RWPE2 (cell line): Measurements from ENCODE around the gene SLC16A4.

Experiments used
- ATAC-seq: fragments of 200-7000 bp; cut with Tn5 transposase; 3 replicates; pipeline ENCODE4 v1.9.1; 2021; ENCODE audit warnings: low read depth
- DNase-seq: peaks from one replicate; pipeline ENCODE4 v3.0.0-alpha.2; 2020; ENCODE audit warnings: low spot score
- H3K27ac ChIP-seq: fragments of 450-650 bp; 2 replicates; pipeline ENCODE4 v1.5.1; 2017; ENCODE audit warnings: mild to moderate bottlenecking; ENCODE audit not compliant: poor library complexity, severe bottlenecking
- H3K27me3 ChIP-seq: fragments of 250-450 bp; sonication (Bioruptor Pico); 2 replicates; pipeline ENCODE4 v1.5.1; 2021; ENCODE audit warnings: mild to moderate bottlenecking, moderate library complexity; ENCODE audit not compliant: insufficient read depth, poor library complexity, severe bottlenecking
- H3K36me3 ChIP-seq: fragments of 250-450 bp; sonication (Bioruptor Pico); 2 replicates; pipeline ENCODE4 v1.5.1; 2020; ENCODE audit warnings: low read depth, mild to moderate bottlenecking, moderate library complexity
- H3K4me1 ChIP-seq: fragments of 250-450 bp; sonication (Bioruptor Pico); 2 replicates; pipeline ENCODE4 v1.5.1; 2021; ENCODE audit warnings: mild to moderate bottlenecking, moderate library complexity; ENCODE audit not compliant: insufficient read depth, poor library complexity, severe bottlenecking
- H3K4me3 ChIP-seq: fragments of 250-450 bp; sonication (Bioruptor Pico); 2 replicates; pipeline ENCODE4 v1.5.1; 2021; ENCODE audit warnings: mild to moderate bottlenecking, moderate library complexity; ENCODE audit not compliant: severe bottlenecking
- H3K9me3 ChIP-seq: fragments of 250-450 bp; sonication (Bioruptor Pico); 2 replicates; pipeline ENCODE4 v1.5.1; 2021; ENCODE audit warnings: mild to moderate bottlenecking, moderate library complexity; ENCODE audit not compliant: severe bottlenecking
- TF ChIP-seq, protein P1 (sequence below): fragments of 450-650 bp; IDR thresholded peaks from one replicate; pipeline ENCODE4 v1.5.1; 2017; ENCODE audit warnings: mild to moderate bottlenecking, moderate library complexity; ENCODE audit not compliant: poor library complexity, severe bottlenecking

SLC16A4 gene

DNA sequence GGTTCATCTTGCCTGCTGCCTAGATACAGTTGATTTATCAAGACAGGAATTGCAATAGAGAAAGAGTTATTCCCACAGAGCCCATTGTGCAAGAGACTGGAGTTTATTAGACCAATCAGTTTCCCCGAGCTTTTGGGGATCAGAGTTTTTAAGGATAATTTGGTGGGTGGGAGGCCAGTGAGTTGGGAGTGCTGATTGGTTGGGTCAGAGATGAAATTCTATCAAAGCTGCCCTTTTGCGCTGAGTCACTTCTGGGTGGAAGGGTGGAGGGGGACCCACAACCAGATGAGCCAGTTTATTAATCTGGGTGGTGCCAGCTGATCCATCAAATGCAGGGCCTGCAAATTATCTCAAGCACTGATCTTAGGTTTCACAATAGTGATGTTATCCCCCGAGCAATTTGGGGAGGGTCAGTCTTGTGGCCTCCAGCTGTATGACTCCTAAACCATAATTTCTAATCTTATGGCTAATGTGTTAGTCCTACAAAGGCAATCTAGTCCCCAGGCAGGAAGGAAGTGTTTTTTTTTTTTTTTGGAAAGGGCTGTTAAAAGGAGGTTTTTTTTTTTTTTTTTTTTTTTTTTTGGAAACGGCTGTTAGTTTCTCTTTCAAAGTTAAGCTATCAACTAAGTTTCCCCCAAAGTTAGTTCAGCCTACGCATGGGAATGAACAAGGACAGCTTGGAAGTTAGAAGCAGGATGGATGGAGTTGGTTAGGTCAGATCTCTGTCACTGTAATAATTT is 7.4 kb downstream of the SLC16A4 start:
- TF ChIP-seq, protein P1, sequence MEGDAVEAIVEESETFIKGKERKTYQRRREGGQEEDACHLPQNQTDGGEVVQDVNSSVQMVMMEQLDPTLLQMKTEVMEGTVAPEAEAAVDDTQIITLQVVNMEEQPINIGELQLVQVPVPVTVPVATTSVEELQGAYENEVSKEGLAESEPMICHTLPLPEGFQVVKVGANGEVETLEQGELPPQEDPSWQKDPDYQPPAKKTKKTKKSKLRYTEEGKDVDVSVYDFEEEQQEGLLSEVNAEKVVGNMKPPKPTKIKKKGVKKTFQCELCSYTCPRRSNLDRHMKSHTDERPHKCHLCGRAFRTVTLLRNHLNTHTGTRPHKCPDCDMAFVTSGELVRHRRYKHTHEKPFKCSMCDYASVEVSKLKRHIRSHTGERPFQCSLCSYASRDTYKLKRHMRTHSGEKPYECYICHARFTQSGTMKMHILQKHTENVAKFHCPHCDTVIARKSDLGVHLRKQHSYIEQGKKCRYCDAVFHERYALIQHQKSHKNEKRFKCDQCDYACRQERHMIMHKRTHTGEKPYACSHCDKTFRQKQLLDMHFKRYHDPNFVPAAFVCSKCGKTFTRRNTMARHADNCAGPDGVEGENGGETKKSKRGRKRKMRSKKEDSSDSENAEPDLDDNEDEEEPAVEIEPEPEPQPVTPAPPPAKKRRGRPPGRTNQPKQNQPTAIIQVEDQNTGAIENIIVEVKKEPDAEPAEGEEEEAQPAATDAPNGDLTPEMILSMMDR = no peak
- no peaks in the 10 kb centered on the region for H3K4me1 ChIP-seq
- no peaks in the 10 kb centered on the region for H3K9me3 ChIP-seq
- no peak for DNase-seq
- H3K27ac ChIP-seq = no peak overlapping the region
- no peaks in the 10 kb centered on the region for H3K27me3 ChIP-seq
- no peak overlapping the region for H3K4me3 ChIP-seq
- no peak for ATAC-seq
- peaks cover 11% of the 10 kb centered on the region for H3K36me3 ChIP-seq

DNA sequence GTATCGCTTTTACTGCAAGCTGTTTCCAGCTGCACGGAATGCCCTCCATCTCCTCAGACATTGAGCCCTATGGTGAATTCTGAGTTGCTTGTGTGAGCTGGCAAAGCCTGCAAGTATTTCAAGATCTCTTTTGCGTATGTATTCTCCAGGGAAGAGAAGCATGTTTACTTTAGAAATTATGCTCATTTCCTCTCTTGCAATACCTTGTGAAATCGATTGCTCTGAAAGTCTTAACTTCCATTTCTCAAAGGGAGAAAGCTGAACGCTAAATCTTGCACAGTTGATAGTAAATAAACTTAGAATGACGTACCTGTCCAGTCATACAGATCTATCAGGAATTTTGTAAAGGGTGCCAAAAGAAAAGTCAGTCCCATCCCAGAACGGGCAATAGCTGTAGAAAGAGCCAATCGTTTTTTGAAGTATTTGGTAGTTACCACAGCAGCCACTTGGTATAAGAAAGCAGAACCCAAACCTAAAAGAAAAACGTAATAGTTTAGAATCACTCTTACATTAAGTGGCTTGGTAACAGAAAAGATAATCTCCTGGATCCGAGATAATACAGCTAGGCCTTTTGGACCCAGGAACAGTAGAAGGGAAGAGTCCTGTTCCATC is 10.0 kb downstream of the SLC16A4 start:
- ATAC-seq = no peak
- Histone ChIP-seq H3K9me3 (no peaks in the 10 kb centered on the region), H3K27ac (no peak overlapping the region), H3K4me1 (no peaks in the 10 kb centered on the region), H3K36me3 (peaks cover 27% of the 10 kb centered on the region), H3K4me3 (no peak overlapping the region), H3K27me3 (no peaks in the 10 kb centered on the region)
- TF ChIP-seq, protein P1 = no peak
- DNase-seq = no peak

DNA sequence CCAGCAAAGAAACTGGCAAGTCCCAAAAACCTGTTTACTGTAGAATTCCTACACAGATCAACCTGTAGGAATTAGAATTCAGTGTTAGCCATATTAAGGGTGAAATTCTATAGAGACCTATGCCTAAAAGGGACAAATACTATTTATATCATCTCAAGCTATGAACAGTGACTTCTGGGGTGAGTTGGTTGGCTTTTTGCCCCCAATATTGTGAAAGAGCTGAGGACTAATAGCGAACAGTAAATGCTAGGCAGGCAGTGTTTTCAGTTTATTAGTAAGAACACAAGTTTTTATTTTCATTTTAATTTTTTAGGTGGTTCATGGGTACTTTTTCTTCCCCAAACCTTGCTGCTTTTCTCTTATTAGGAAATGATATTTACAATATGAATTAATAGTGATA is 15.3 kb downstream of the SLC16A4 start:
- TF ChIP-seq, protein P1 = no peak
- Histone ChIP-seq H3K27ac (no peak overlapping the region), H3K9me3 (no peaks in the 10 kb centered on the region), H3K36me3 (peaks cover 59% of the 10 kb centered on the region), H3K27me3 (no peaks in the 10 kb centered on the region), H3K4me3 (no peak overlapping the region), H3K4me1 (peaks cover 6% of the 10 kb centered on the region)
- ATAC-seq (no peak), DNase-seq (no peak)

DNA sequence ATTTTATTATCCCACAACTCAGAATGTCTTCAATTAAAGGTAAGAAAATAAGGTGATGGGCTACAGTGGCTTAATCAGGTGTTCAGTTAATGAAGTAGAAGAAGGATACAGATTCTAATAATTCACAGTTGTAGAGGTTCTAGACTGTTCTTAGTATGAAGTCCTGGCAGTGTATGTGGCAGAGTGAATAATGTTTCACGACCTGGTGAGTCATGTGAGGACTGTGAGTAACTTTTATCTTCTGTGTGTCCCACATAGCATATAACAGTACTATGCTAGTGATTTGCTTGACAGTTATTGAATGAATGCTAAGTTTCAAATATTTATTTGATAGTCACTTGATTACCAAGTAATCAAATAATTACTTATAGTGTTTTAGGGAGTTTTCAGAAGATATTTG is 20.0 kb downstream of the SLC16A4 start:
- H3K9me3 ChIP-seq = no peaks in the 10 kb centered on the region
- no peak overlapping the region for H3K27ac ChIP-seq
- DNase-seq = no peak
- ATAC-seq = peak; percentile 97
- H3K36me3 ChIP-seq = peaks cover 65% of the 10 kb centered on the region
- TF ChIP-seq, protein P1 = no peak
- H3K27me3 ChIP-seq = no peaks in the 10 kb centered on the region
- no peak overlapping the region for H3K4me3 ChIP-seq
- peaks cover 6% of the 10 kb centered on the region for H3K4me1 ChIP-seq

DNA sequence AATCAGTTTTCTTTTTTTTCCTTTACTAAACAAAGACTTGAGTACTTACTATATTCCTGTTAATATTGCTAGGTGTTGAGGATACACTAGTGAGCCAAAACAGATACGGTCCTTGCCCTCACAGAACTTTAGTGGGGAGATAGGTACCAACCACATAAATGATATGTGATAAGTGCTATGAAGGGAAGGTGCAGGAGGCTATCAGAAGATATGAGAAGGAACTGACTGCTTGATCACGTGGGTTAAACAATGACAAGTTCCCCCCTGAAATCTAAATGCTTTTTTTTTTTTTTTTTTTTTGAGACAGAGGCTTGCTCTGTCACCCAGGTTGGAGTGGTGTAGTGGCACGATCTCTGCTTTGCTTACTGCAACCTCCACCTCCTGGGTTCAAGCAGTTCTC is 26.6 kb downstream of the SLC16A4 start:
- no peak for DNase-seq
- no peak for ATAC-seq
- TF ChIP-seq, protein P1 = no peak
- Histone ChIP-seq H3K36me3 (peaks cover 71% of the 10 kb centered on the region), H3K4me3 (no peak overlapping the region), H3K27me3 (no peaks in the 10 kb centered on the region), H3K9me3 (no peaks in the 10 kb centered on the region), H3K4me1 (no peaks in the 10 kb centered on the region), H3K27ac (no peak overlapping the region)
